Astrocyte (in vitro differentiated cells and primary cell): ENCODE results near the gene MTA2. TPM values are rescaled to one million over a fixed set of nuclear protein-coding genes. Genes with fewer than 3 reads are reported as not detected.
A peak's percentile ranks its signal among the peaks of the same experiment; 100 is the strongest.

ENCODE experiments used
- DNase-seq: peaks from one replicate; pipeline ENCODE4 v3.0.0-alpha.2; 2010; ENCODE audit warnings: low read depth
- FAIRE-seq: peaks from 2 replicates; lab custom pipeline; 2011; peaks lifted over from hg19 to GRCh38; lab: Jason Lieb, UNC
- H2AFZ ChIP-seq: 2 replicates; pipeline ENCODE4 v1.6.0; 2012; ENCODE audit warnings: low read depth, low read length, inconsistent platforms
- H3K27ac ChIP-seq: 2 replicates; pipeline ENCODE4 v1.5.1; 2011; ENCODE audit warnings: low read depth, low read length, inconsistent platforms
- H3K27me3 ChIP-seq: 2 replicates; pipeline ENCODE4 v1.6.0; 2011; ENCODE audit warnings: low read length, inconsistent platforms; ENCODE audit not compliant: insufficient read depth
- H3K36me3 ChIP-seq: 2 replicates; pipeline ENCODE4 v1.5.1; 2011; ENCODE audit warnings: low read length, inconsistent platforms; ENCODE audit not compliant: insufficient read depth
- H3K4me1 ChIP-seq: 2 replicates; pipeline ENCODE4 v1.5.1; 2011; ENCODE audit warnings: low read length, inconsistent platforms; ENCODE audit not compliant: insufficient read depth
- H3K4me2 ChIP-seq: 2 replicates; pipeline ENCODE4 v1.6.0; 2012; ENCODE audit warnings: low read length, inconsistent platforms
- H3K4me3 ChIP-seq: 2 replicates; pipeline ENCODE4 v1.5.1; 2011; ENCODE audit warnings: low read depth, mild to moderate bottlenecking, low read length, inconsistent platforms; ENCODE audit not compliant: insufficient read depth
- H3K79me2 ChIP-seq: 2 replicates; pipeline ENCODE4 v1.6.0; 2012; ENCODE audit warnings: mild to moderate bottlenecking, low read length, inconsistent platforms; ENCODE audit not compliant: insufficient read depth
- H3K9ac ChIP-seq: 2 replicates; pipeline ENCODE4 v1.6.0; 2012; ENCODE audit warnings: mild to moderate bottlenecking, low read length, inconsistent platforms
- H3K9me3 ChIP-seq: 2 replicates; pipeline ENCODE4 v1.5.1; 2012; ENCODE audit warnings: low read depth, mild to moderate bottlenecking, low read length, inconsistent platforms; ENCODE audit not compliant: insufficient read depth
- H4K20me1 ChIP-seq: 2 replicates; pipeline ENCODE4 v1.6.0; 2012; ENCODE audit warnings: low read length, inconsistent platforms; ENCODE audit not compliant: insufficient read depth
- H3K27ac Mint-ChIP-seq: one replicate; pipeline ENCODE4 v1.8.0; 2021; ENCODE audit warnings: mild to moderate bottlenecking, mixed read lengths; ENCODE audit not compliant: unreplicated experiment
- H3K27me3 Mint-ChIP-seq: one replicate; pipeline ENCODE4 v1.8.0; 2021; ENCODE audit warnings: low read depth, mixed read lengths; ENCODE audit not compliant: unreplicated experiment
- H3K36me3 Mint-ChIP-seq: one replicate; pipeline ENCODE4 v1.8.0; 2021; ENCODE audit warnings: low read depth, mixed read lengths; ENCODE audit not compliant: unreplicated experiment
- H3K4me1 Mint-ChIP-seq: one replicate; pipeline ENCODE4 v1.8.0; 2021; ENCODE audit warnings: low read depth, mixed read lengths; ENCODE audit not compliant: unreplicated experiment
- H3K4me3 Mint-ChIP-seq: one replicate; pipeline ENCODE4 v1.8.0; 2021; ENCODE audit warnings: mild to moderate bottlenecking, moderate library complexity, mixed read lengths; ENCODE audit not compliant: unreplicated experiment
- H3K9me3 Mint-ChIP-seq: one replicate; pipeline ENCODE4 v1.8.0; 2021; ENCODE audit warnings: mild to moderate bottlenecking, mixed read lengths; ENCODE audit not compliant: unreplicated experiment
- EZH2 ChIP-seq: IDR thresholded peaks from 2 replicates; pipeline ENCODE4 v1.6.1; 2012; ENCODE audit warnings: mild to moderate bottlenecking, low read length, inconsistent platforms; ENCODE audit not compliant: insufficient read depth
- total RNA-seq: library from RNA; stranded (reverse); gene quantifications from 2 replicates; pipeline ENCODE4 v1.2.1, GENCODE V29; 2021
- TF ChIP-seq, protein P1 (sequence below): IDR thresholded peaks from 2 replicates; pipeline ENCODE4 v1.5.1; 2011; ENCODE audit warnings: low read depth, mild to moderate bottlenecking, inconsistent platforms, low read length, moderate library complexity; ENCODE audit not compliant: insufficient read depth

The MTA2 gene
- total RNA-seq, 1 donor from 2014 or later, result 136 TPM

DNA sequence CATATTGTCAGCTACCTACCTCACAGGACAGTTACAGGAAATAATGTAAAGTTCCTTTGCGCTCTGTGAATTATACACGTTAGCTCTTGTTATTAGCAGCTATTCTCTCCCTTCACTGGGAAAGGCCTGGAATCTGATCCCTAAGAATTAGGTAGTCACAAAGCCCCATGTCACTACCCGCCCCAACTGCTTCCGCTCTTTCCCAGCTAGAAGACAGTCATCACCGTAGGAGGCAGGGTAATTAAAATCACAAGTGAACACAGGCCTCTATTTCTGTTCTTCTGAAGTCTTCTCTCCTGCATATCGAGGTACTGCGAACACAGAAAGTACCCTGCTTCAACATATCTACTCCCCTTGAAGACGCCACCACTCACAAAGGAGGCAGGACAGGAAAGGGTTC lies 42.5 kb downstream of the MTA2 start:
- Mint-ChIP-seq H3K36me3 (peaks cover 28% of the 10 kb centered on the region), H3K27ac (peak overlapping the region; percentile 77), H3K4me1 (peaks cover 63% of the 10 kb centered on the region), H3K4me3 (peak overlapping the region; percentile 45), H3K9me3 (no peaks in the 10 kb centered on the region), H3K27me3 (no peaks in the 10 kb centered on the region)
- Histone ChIP-seq H3K27ac (no peak overlapping the region), H3K27me3 (no peaks in the 10 kb centered on the region), H3K4me2 (no peak overlapping the region), H3K79me2 (peaks cover 34% of the 10 kb centered on the region), H3K9me3 (no peaks in the 10 kb centered on the region), H3K4me1 (peaks cover 61% of the 10 kb centered on the region), H3K36me3 (peaks cover 35% of the 10 kb centered on the region), H2AFZ (no peak overlapping the region), H3K4me3 (no peak overlapping the region), H3K9ac (peak overlapping the region; percentile 52), H4K20me1 (peaks cover 66% of the 10 kb centered on the region)
- FAIRE-seq, result no peak
- TF ChIP-seq, protein P1, sequence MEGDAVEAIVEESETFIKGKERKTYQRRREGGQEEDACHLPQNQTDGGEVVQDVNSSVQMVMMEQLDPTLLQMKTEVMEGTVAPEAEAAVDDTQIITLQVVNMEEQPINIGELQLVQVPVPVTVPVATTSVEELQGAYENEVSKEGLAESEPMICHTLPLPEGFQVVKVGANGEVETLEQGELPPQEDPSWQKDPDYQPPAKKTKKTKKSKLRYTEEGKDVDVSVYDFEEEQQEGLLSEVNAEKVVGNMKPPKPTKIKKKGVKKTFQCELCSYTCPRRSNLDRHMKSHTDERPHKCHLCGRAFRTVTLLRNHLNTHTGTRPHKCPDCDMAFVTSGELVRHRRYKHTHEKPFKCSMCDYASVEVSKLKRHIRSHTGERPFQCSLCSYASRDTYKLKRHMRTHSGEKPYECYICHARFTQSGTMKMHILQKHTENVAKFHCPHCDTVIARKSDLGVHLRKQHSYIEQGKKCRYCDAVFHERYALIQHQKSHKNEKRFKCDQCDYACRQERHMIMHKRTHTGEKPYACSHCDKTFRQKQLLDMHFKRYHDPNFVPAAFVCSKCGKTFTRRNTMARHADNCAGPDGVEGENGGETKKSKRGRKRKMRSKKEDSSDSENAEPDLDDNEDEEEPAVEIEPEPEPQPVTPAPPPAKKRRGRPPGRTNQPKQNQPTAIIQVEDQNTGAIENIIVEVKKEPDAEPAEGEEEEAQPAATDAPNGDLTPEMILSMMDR, result no peak
- TF ChIP-seq EZH2, result no peak
- DNase-seq, result no peak

DNA sequence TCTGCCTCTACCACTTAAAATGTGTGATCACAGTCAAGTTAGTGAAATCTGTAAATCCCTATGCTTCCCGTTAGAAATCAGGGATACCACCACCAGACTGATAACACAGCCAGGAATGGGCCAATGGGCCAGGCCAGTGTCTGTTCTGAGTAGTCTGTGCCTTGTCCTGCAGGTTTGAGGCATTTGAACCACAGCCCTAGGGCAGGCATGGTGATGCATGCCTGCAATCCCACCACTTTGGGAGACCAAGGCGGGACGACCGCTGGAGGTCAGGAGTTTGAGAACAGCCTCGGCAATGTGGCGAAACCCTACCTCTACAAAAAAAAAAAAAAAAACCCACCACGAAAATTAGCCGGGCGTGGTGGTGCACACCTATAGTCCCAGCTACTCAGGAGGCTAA lies 43.0 kb downstream of the MTA2 start:
- peaks cover 32% of the 10 kb centered on the region for H3K36me3 ChIP-seq
- no peak overlapping the region for H3K4me2 ChIP-seq
- Mint-ChIP-seq H3K4me3 (no peak overlapping the region), H3K4me1 (peaks cover 68% of the 10 kb centered on the region), H3K27ac (no peak overlapping the region), H3K9me3 (no peaks in the 10 kb centered on the region), H3K27me3 (no peaks in the 10 kb centered on the region), H3K36me3 (peaks cover 26% of the 10 kb centered on the region)
- TF ChIP-seq, protein P1, result no peak
- no peak for TF ChIP-seq EZH2
- H3K27ac ChIP-seq, result no peak overlapping the region
- peaks cover 30% of the 10 kb centered on the region for H3K79me2 ChIP-seq
- no peaks in the 10 kb centered on the region for H3K27me3 ChIP-seq
- peaks cover 66% of the 10 kb centered on the region for H3K4me1 ChIP-seq
- H4K20me1 ChIP-seq, result peaks cover 64% of the 10 kb centered on the region
- H3K4me3 ChIP-seq, result no peak overlapping the region
- DNase-seq, result no peak
- H3K9me3 ChIP-seq, result no peaks in the 10 kb centered on the region
- no peak overlapping the region for H3K9ac ChIP-seq
- no peak for FAIRE-seq
- H2AFZ ChIP-seq, result no peak overlapping the region

DNA sequence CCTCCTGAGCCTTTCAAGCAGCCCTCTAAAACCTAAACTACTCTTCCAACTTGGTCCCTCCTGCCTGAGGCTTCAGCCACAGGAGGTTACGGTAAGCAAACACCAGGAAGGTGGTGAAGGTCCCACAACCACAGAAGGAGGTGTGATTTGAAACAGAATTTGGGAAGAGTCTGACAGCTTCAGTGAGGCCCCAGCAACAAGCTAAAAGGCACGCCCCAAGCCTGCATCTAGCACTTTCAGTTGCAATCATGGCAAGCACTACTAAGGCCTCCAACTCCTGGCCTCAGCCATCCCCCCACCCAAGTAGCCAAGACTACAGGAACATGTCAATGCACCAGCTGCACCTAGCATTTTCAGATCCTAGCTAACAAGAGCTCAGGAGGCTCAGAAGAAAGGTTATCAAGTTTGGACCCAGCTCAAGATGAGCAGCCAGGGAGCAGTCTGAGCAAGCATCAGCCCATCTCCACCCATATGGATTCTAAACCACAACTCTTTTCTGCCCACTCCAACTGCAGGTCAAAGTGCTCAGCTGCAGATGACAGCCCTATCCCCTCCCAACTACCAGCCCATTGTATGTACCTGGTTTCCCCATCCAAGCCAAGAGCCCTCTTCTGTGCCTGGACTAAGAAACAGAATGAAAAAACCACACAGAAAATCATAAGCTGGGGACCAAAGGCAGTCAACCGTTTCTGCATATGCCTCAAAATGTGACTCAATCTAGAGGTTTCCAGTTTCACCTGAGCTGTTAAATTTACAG lies 44.6 kb downstream of the MTA2 start:
- peak overlapping the region; percentile 78 for H3K4me2 ChIP-seq
- DNase-seq, result no peak
- H3K79me2 ChIP-seq, result peaks cover 22% of the 10 kb centered on the region
- H3K27ac ChIP-seq, result peak overlapping the region; percentile 82
- H3K27me3 ChIP-seq, result no peaks in the 10 kb centered on the region
- peak overlapping the region; percentile 95 for H3K27ac Mint-ChIP-seq
- no peaks in the 10 kb centered on the region for H3K9me3 Mint-ChIP-seq
- TF ChIP-seq EZH2, result no peak
- TF ChIP-seq, protein P1, result no peak
- peaks cover 24% of the 10 kb centered on the region for H3K36me3 ChIP-seq
- peak overlapping the region; percentile 52 for H3K4me3 Mint-ChIP-seq
- no peak for FAIRE-seq
- no peak overlapping the region for H3K4me3 ChIP-seq
- no peak overlapping the region for H2AFZ ChIP-seq
- no peaks in the 10 kb centered on the region for H3K27me3 Mint-ChIP-seq
- peaks cover 50% of the 10 kb centered on the region for H4K20me1 ChIP-seq
- peaks cover 22% of the 10 kb centered on the region for H3K36me3 Mint-ChIP-seq
- H3K9ac ChIP-seq, result peak overlapping the region; percentile 39
- H3K4me1 ChIP-seq, result peaks cover 78% of the 10 kb centered on the region
- H3K9me3 ChIP-seq, result no peaks in the 10 kb centered on the region
- peaks cover 73% of the 10 kb centered on the region for H3K4me1 Mint-ChIP-seq
